AG09309 (cell line): ENCODE data around the gene RBBP9.

Experiments
- DNase-seq: peaks from one replicate; pipeline ENCODE4 v3.0.0-alpha.2; 2010; ENCODE audit warnings: low read depth
- H3K4me3 ChIP-seq: 2 replicates; pipeline ENCODE4 v1.5.1; 2011; ENCODE audit warnings: mild to moderate bottlenecking, low read depth, low read length, moderate library complexity; ENCODE audit not compliant: control insufficient read depth
- TF ChIP-seq, protein P1 (sequence below): IDR thresholded peaks from 2 replicates; pipeline ENCODE4 v1.5.1; 2011; ENCODE audit warnings: mild to moderate bottlenecking, low read depth, low read length, inconsistent platforms; ENCODE audit not compliant: insufficient read depth, control insufficient read depth; ENCODE audit errors: missing control alignments

RBBP9 gene

DNA sequence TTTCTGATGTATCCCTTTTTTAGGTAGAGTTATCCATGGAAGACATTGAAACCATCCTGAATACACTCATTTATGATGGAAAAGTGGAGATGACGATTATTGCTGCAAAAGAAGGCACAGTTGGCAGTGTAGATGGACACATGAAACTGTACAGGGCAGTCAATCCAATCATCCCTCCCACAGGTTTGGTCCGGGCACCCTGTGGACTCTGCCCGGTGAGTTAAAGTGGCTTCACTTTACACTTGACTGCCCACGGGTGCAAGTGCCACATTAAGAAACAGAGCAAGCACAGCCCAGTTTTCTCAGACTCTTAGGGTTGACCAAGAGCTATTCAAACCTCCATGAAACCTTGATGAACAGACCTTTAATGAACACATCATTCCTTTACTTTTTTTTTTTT, 15.4 kb downstream of the RBBP9 start:
- DNase-seq, result no peak
- TF ChIP-seq, protein P1, sequence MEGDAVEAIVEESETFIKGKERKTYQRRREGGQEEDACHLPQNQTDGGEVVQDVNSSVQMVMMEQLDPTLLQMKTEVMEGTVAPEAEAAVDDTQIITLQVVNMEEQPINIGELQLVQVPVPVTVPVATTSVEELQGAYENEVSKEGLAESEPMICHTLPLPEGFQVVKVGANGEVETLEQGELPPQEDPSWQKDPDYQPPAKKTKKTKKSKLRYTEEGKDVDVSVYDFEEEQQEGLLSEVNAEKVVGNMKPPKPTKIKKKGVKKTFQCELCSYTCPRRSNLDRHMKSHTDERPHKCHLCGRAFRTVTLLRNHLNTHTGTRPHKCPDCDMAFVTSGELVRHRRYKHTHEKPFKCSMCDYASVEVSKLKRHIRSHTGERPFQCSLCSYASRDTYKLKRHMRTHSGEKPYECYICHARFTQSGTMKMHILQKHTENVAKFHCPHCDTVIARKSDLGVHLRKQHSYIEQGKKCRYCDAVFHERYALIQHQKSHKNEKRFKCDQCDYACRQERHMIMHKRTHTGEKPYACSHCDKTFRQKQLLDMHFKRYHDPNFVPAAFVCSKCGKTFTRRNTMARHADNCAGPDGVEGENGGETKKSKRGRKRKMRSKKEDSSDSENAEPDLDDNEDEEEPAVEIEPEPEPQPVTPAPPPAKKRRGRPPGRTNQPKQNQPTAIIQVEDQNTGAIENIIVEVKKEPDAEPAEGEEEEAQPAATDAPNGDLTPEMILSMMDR, result no peak
- no peak overlapping the region for H3K4me3 ChIP-seq

DNA sequence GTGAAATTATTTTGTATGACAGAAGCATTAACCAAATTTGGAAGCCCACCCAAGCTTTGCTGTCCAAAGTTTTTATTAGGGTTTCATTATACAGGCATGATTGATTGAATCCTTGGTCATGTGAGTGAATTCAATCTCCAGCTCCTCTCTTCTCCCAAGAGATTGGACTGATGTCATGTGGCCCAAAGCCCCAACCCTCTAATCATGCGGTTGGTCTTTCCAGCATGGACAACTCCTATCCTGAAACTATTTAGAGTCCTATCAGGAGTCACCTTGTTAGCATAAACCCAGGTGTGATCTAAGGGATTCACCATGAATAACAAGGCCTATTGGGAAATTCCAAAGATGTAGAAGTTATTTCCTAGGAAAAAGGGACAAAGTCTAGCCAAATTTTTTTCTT, 19.2 kb downstream of the RBBP9 start:
- TF ChIP-seq, protein P1, result no peak
- DNase-seq, result no peak
- H3K4me3 ChIP-seq, result no peak overlapping the region

DNA sequence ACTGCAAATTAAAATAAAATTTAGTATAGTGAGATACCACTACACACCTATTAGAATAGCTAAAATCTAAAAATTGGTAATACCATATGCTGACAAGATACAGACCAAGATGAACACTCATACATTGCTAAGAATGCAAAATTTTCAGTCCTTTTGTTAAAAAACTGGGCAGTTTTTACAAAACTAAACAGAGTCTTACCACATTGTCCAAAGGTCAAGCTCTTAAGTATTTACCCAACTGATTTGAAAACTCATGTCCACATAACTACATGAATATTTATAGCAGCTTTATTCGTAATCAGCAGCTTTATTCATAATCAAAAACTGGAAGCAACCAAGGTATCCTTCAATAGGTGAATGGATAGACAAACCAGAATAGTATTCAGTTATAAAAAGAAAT, 19.8 kb downstream of the RBBP9 start:
- DNase-seq, result no peak
- TF ChIP-seq, protein P1, result no peak
- no peak overlapping the region for H3K4me3 ChIP-seq

DNA sequence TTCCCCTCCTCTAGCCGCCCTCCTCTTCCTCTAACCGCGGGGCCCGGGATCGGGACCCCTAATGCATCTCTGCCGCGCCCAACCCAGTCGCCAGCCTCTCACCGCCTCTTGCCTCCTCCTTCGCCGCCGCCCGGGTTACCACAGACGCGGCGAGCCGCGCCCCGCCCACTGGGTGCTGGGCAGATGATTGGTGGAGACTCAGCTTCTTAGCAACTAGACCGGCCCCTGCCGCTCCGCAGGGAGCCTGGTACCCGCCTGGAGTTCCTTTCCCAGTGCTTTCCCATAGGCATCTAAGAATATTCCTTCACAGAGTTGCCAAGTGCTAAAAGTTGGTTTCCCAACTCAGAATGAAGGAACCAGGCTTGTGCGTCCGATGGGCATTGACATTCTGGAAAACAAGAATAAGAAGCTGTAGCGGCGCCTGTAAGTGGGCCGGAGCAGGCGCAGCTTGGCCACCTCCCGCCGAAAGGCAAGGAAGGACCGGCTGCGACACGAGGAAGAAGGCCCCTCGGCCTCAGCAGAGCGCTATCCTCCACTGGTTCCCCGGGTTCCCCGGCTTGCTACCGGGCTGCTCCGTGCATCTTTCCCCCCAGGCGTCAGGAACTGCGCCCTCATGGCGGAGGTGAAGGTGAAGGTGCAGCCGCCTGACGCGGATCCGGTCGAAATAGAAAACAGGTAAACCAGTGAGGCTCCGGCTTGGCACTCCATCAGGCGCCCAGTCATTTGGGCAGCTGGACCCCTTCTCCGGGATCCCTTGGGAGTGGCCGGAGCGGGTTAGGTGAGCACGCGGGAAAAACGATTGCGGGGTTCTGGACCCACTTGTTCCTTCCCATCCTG, 29.9 kb downstream of the RBBP9 start, which contains the start of the genes DZANK1 and POLR3F:
DZANK1 (minus strand) TSS at position 137 of the 837 bp plus-strand sequence. CDS start 1,672 bp downstream, outside the sequence.
POLR3F (plus strand) TSS at position 497 of the 837 bp plus-strand sequence; CDS start at position 614, 117 bp downstream.
- peak within 1 kb of the TSS; percentile 69 for H3K4me3 ChIP-seq
- TF ChIP-seq, protein P1, result no peak
- DNase-seq, result peak; percentile 84

DNA sequence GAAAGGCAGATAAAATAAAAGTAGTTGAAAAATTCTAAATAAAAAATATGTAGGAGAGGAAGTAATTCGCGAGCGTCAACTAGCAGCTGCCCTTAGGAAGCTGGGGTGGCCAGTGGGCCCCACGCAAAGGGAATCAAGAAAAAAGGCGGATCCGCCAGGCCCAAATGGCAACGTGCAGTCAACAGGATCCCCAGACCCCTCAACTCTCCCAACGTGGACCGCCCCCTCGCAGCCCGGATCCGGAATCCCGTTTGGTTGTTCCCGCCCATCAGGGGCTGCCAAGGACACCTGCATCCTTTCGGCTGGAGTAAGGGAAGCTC, 30.5 kb downstream of the RBBP9 start:
- H3K4me3 ChIP-seq, result peak overlapping the region; percentile 69
- no peak for DNase-seq

DNA sequence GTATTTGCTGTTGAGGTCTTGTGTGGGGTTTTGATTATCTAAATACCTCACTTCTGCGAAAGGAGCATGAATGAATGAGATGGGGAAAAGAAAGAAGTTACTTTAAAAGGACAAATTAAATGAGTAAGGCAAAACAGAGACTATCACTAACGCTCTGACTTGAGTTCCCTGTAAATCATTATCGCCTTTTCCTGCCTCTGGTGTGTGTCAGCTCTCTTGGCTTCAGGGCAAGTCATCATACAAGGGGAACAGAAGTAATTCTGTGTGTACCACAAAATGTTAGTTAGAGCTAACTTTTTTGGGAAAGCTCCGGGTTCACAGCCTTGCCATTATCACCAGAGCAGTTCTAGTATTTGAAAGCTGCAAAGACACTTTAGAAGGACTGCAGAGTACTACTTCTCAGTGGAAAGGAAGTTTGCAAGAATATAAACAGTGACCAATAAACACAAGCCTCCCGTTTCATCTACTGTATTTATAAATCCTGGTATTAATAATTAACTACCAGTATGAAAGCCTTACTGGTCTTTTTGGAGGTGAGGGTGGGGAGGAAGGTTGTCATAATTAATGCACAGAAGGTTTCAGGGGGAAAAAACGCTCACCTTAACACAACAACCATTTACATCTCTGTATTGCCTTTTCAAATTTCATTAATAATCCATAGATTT, 31.4 kb downstream of the RBBP9 start:
- DNase-seq, result no peak
- TF ChIP-seq, protein P1, result no peak
- no peak overlapping the region for H3K4me3 ChIP-seq

More for the DNA sequence above, 30.5 kb downstream of the RBBP9 start:
- TF ChIP-seq, protein P1, result no peak
